Neural progenitor cell (in vitro differentiated cells): ENCODE results near the gene STK40.

Source experiments
- EZH2 ChIP-seq: fragments of 200-600 bp; sonication (generic); IDR thresholded peaks from 2 replicates; pipeline ENCODE4 v1.6.1; 2017; ENCODE audit warnings: antibody characterized with exemption, mild to moderate bottlenecking, moderate library complexity
- EZH2phosphoT487 ChIP-seq: fragments of 200-600 bp; sonication (generic); IDR thresholded peaks from 2 replicates; pipeline ENCODE4 v1.6.1; 2017; ENCODE audit warnings: antibody characterized with exemption
- TF ChIP-seq, protein P1 (sequence below): fragments of 200-600 bp; sonication (generic); IDR thresholded peaks from 2 replicates; pipeline ENCODE4 v1.5.1; 2017; ENCODE audit warnings: antibody characterized with exemption, mild to moderate bottlenecking

DNA sequence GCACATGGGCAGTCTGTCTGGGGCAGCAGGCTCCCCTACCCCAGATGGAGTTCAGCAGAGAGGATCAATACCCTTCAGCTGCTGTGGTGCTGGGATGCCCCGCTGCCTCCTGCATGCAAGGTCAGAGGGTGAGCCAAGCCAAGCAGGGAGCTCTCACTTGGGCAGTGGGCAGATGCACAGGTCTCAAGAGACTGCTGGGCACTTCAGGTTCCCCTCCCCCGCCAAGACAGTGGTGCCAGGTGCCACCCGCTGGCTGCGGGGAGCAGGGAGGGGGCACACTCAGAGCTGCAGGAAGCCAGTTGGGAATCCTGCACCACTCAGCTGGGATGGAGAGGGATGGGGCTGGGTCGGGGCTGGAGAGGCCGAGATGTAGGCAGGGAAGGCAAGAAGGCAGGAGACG lies 46.5 kb downstream of the STK40 start:
- TF ChIP-seq EZH2 (no peak), EZH2phosphoT487 (no peak)
- TF ChIP-seq, protein P1, sequence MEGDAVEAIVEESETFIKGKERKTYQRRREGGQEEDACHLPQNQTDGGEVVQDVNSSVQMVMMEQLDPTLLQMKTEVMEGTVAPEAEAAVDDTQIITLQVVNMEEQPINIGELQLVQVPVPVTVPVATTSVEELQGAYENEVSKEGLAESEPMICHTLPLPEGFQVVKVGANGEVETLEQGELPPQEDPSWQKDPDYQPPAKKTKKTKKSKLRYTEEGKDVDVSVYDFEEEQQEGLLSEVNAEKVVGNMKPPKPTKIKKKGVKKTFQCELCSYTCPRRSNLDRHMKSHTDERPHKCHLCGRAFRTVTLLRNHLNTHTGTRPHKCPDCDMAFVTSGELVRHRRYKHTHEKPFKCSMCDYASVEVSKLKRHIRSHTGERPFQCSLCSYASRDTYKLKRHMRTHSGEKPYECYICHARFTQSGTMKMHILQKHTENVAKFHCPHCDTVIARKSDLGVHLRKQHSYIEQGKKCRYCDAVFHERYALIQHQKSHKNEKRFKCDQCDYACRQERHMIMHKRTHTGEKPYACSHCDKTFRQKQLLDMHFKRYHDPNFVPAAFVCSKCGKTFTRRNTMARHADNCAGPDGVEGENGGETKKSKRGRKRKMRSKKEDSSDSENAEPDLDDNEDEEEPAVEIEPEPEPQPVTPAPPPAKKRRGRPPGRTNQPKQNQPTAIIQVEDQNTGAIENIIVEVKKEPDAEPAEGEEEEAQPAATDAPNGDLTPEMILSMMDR = no peak
